ENCODE data around the gene DMD.
"Not testable (repeated sequence)": the region's sequence is repeated elsewhere in the genome, so short reads cannot be mapped to it uniquely, and the experiment has no call there.

Gene DMD

GRCh38 chrX:32016195-32016594 is 1195.2 kb downstream of the DMD start:
- DNase-seq (ENCODE audit: low read depth), result no peak

GRCh38 chrX:32010948-32011347 is 1200.4 kb downstream of the DMD start:
- DNase-seq (ENCODE audit: low read depth), result no peak

GRCh38 chrX:32010212-32010611 is 1201.1 kb downstream of the DMD start:
- no peak for DNase-seq (ENCODE audit: low read depth)

DNA sequence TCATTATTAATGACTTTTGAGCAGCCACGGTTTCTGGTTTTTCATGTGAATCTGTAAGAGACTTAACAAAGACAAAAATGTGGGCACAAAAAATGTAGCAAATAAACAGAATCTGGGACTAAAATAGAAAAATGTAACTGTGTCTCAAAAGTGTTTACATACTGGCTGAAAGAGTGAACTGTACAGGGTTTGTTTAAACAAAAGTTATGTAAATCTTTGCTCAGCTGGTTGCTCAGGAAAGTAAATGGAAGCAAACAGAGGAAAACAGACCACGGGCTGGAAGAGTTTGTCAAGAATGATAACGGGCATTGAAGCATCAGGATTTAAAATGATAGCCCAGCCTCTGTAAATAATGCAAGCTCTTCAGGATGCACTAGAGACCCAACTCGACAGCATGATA is 1217.7 kb downstream of the DMD start:
- no peak for DNase-seq (ENCODE audit: low read depth)

- DNase-seq (ENCODE audit: low read depth), result no peak
Observed at GRCh38 chrX:31988975-31989374, 1222.4 kb downstream of the DMD start.

- no peak for DNase-seq (ENCODE audit: low read depth)
Observed at GRCh38 chrX:31981546-31982062, 1229.7 kb downstream of the DMD start.

GRCh38 chrX:31969714-31970113 is 1241.6 kb downstream of the DMD start:
- no peak for DNase-seq (ENCODE audit: low read depth)

GRCh38 chrX:31962256-31962655 is 1249.1 kb downstream of the DMD start:
- no peak for DNase-seq (ENCODE audit: low read depth)

- DNase-seq (ENCODE audit: low read depth), result no peak
Observed at GRCh38 chrX:31934842-31935370, 1276.4 kb downstream of the DMD start.

GRCh38 chrX:31934015-31934414 is 1277.3 kb downstream of the DMD start:
- DNase-seq (ENCODE audit: low read depth), result no peak

DNA sequence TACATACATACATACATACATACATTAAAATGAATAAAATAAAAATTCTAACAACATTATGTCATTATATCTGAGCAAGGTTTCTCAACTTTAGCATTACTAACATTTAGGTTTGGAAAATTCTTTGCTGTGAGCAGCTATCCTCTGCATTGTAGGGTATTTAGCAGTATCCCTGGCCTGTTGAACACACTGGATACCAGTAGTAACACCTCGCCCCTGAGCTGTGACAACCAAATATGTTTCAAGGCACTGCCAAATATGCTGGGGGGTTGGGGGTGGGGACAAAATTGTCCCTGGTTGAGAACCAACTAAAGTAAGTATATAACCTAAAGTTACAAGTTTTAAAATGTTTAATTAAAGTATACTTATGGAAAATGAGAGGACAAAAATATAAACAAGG is 1278.6 kb downstream of the DMD start:
- no peak for DNase-seq (ENCODE audit: low read depth)

DNA sequence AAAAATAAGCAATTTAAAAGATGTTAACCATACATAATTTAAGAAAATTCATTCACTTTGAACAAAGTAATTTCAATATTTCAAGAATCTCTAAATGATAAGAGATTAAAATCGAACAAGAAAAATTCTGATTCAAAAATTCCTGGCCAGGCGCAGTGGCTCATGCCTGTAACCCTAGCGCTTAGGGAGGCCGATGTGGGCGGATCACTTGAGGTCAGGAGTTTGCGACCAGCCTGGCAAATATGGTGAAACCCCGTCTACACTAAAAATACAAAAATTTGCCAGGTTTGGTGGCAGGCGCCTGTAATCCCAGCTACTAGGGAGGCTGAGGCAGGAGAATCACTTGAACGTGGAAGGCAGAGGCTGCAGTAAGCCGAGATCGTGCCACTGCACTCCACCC is 1279.0 kb downstream of the DMD start:
- DNase-seq (ENCODE audit: low read depth), result not testable (repeated sequence)

DNA sequence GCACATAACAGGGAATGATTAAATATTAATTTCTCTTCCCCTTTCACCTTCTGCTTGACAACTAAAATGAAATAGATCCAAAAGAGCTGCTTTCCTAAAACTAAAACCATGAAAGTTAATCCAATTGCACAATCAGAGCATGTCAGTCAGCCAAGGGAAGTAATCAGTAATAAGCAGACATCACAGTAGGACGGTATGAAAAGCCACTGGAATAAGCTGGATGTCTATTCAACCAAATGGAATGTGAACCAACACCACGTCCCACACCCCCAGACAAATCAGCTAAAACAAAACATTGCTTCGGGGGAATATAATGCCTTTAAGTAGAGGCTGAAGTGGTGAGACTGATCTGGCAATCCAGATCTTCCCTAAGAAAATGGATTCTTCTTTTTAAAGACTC is 1280.1 kb downstream of the DMD start:
- DNase-seq (ENCODE audit: low read depth), result peak; percentile 4

GRCh38 chrX:31929366-31929765 is 1282.0 kb downstream of the DMD start:
- DNase-seq (ENCODE audit: low read depth), result no peak

GRCh38 chrX:31921236-31921635 is 1290.1 kb downstream of the DMD start:
- no peak for DNase-seq (ENCODE audit: low read depth)

DNA sequence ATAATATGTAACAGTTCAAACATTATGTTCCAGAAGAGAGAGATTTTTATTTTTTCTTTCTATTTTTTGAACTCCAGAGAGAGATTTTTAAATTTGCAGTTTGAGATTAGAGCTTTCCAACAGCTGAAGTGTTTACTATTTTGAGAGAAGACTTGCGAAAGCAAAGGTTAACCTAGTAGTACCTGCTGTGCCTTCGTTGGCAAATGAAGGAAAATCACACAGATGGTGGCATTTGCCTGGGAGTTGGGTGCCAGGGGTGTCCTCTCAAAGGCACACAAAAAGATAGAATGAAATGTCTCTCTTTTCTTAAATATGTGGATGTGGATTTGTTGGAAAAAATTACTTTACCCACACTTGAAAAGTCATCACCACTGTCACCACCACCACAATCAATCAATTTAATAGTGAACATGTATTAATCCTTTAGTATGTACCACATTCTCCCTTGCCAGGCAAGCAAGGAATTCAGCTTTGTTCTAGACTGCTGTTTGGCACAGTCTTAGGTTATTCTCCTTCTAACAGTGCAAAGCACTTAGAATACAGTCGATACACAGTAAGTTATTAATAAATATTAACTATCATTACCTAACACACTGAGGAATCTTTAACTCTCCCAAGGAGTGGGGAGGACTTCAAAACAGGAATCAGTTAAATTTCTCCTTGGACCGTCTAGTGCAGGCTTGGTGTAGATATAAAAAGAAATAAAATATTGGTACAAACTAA is 1301.3 kb downstream of the DMD start:
- no peak for DNase-seq (ENCODE audit: low read depth)

DNA sequence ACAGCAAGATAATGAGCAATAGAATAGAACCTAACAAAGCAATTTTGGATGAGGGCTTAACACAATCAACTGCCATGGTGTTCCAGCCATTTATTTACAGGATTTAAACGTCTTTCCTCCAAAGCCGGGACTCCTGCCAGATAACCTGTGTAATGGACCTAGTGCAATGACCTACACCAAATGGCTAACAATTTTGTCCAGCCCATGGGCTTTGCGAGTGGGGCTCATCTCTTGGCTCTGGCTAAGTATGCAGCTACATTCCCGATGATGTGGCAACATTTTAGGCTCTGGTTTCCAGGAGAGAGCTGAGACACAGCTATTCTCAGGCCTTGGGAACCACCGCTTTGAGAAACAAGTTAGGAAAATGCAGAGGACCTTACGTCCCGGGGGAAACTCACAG is 1317.2 kb downstream of the DMD start:
- no peak for DNase-seq (ENCODE audit: low read depth)

DNA sequence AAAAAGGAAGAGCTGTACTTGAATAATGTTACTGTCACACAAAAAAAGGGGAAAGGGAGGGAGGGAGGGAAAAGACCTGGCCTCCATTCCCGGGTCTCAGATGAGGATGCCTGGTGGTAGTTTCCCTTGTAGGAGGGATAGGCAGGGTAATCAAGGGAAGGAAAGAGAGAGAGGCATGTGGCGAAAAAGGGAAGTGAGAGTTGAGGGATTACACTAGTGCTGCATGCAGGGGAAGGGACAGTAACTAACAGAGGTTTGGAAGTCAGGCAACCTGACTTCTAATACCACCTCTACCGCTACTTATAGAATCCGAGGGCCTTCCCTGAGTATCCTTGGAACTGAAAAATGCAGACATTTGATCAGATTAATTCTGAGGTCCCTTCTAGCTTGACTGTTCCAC is 1317.8 kb downstream of the DMD start:
- no peak for DNase-seq (ENCODE audit: low read depth)

DNA sequence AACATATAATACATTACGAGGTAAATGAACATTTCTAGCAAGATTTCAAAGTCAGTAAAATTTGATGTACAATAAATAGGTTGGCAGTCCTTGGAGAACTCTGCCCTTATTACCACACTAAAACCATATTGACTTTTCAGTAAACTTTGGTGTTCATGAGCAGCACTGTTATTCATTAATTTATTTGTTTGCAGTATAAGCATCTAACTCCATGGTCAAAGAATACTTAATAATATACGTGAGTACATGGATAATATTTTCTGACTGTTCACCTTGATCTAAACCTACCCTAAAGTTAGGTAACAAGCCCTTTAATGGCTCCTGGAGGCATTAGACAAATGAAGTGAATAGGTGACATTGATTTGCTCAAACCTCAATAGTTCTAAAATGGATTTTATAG is 1322.3 kb downstream of the DMD start:
- DNase-seq (ENCODE audit: low read depth), result no peak

DNA sequence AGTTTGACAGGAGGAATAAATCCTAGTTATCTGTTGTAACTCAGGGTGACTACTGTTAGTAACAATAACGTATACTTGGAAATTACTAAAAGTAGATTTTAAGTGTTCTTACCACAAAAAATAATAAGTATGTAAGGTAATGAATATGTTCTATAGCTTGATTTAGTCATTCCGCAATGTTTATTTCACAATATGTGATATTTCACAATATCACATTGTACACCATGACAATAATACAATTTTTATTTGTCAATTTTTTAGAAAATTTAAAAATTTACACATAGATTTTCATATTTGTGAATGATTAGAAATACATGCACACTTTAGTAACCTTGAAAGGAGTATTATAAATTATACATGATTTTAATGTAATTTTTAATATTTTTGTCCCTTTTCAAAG is 1326.8 kb downstream of the DMD start:
- no peak for DNase-seq (ENCODE audit: low read depth)

GRCh38 chrX:31872007-31872406 is 1339.3 kb downstream of the DMD start:
- DNase-seq (ENCODE audit: low read depth), result no peak

DNA sequence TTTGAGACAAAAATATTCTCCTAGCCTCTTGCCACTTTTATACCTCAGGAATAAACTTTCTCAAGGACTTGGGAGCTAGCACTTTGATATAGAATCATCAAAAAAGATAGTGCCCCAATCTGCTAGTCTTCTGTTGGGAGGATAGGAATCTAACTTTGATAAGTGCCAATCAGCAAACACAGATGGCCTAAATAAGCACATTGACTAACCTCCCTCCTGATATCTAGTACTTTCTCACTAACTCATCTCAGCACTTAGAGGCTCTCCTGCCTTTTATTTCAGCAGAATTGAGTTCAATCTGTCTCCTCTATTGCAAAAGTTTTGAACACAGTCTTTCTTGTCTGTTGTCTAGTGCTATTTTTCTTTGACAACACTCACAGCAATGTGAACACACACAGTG is 1341.1 kb downstream of the DMD start:
- no peak for DNase-seq (ENCODE audit: low read depth)

GRCh38 chrX:31860686-31861085 is 1350.7 kb downstream of the DMD start:
- no peak for DNase-seq (ENCODE audit: low read depth)

- DNase-seq (ENCODE audit: low read depth), result no peak
Observed at GRCh38 chrX:31858915-31859314, 1352.4 kb downstream of the DMD start.

All from non-pigmented ciliary epithelial cell (primary cell).